ENCODE data around the gene SRCAP. TPM values are rescaled to one million over a fixed set of nuclear protein-coding genes. Genes with fewer than 3 reads are reported as not detected.

Gene SRCAP
- total and polyA plus RNA-seq, 2 of the 8 experiments (the other 6 are each of a cell fraction or from before 2014, with no cell fraction given): 5.5 to 54.3 TPM

DNA sequence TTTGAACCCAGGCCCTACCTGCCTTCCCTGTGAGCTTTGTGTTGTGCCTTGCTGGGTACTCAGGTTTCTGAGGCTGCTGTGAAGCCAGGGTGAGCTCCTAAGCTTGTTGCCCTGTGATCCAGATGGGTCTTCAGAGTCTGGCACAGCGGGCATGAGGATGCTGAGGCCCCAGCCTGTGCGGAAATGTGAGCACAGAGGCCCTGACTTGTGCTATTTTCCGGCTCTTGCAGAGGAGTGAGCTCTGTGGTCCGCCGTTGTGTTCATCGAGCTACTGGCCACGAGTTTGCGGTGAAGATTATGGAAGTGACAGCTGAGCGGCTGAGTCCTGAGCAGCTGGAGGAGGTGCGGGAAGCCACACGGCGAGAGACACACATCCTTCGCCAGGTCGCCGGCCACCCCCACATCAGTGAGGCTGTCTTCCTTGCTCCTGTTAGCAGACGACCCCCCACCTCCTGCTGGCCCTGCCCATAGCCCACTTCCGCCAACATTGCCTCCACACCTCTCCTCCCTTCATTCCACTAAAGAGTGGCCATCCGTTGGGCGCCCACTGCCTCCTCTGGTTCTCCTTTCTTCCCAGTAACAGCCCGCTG is 52.0 kb downstream of the SRCAP start:
- WGBS, 2 experiments (ENCODE audit: extremely low coverage in 1 of 2, insufficient coverage in 1 of 2, insufficient read length in 1 of 2, insufficient replicate concordance in 2 of 2, low coverage in 1 of 2, low lambda C conversion rate in 2 of 2, missing lambda C conversion rate in 1 of 2): 93% methylated on average over 20 of the region's 20 CpGs; no CpG with 5 or more reads in 1 of the 2 experiments
- H4K8ac ChIP-seq (ENCODE audit: extremely low read depth, insufficient read depth, low read length): no peak overlapping the region; the same call in none of the 2 replicates
- H3K4me2 ChIP-seq (ENCODE audit: insufficient read depth in 1 of 2, low read depth in 2 of 2, low read length in 2 of 2): no peak overlapping the region
- no peak overlapping the region for H3K56ac ChIP-seq (replicated peaks; ENCODE audit: insufficient read length, low read depth, low read length)
- peaks cover 0 to 15% of the 10 kb centered on the region in 2 experiments; a peak in 2 of 4 replicates for H3K79me2 ChIP-seq (ENCODE audit: control insufficient read depth in 1 of 2, insufficient read depth in 2 of 2, low read length in 2 of 2)
- FAIRE-seq (no peak), DNase-seq (ENCODE audit: low read depth in 1 of 2, low spot score in 2 of 2) (no peak)
- 0 out of 7 replicates have a peak overlapping the region, but pooled peaks of 1 of the 4 experiments have one; percentile 17 for H3K9ac ChIP-seq (replicated peaks in 1 of 4; ENCODE audit: extremely low read depth in 1 of 4, low read depth in 3 of 4, low read length in 3 of 4)
- H3K79me1 ChIP-seq (ENCODE audit: low read depth, low read length): peaks cover 8% of the 10 kb centered on the region; the same call in 1 of the 2 replicates
- H3K4me3 ChIP-seq (ENCODE audit: extremely low read depth in 1 of 4, insufficient read depth in 2 of 4, low read depth in 3 of 4, low read length in 4 of 4): no peak overlapping the region
- no peak overlapping the region for H2BK120ac ChIP-seq (replicated peaks; ENCODE audit: low read depth, low read length)
- H3K4me1 ChIP-seq (replicated peaks in 1 of 4; ENCODE audit: control insufficient read depth in 3 of 4, insufficient read depth in 4 of 4, low read length in 3 of 4): peaks cover 0 to 4% (median 0%) of the 10 kb centered on the region in 4 experiments; a peak in 2 of 7 replicates
- no peak overlapping the region for H3K18ac ChIP-seq (ENCODE audit: extremely low read depth, low read length)
- no peaks in the 10 kb centered on the region for H3K9me3 ChIP-seq (ENCODE audit: insufficient read depth in 2 of 2, low read depth in 1 of 2, low read length in 1 of 2)
- peaks cover 3 to 7% of the 10 kb centered on the region in 2 experiments for H4K20me1 ChIP-seq (replicated peaks in 1 of 2; ENCODE audit: control insufficient read depth in 1 of 2, insufficient read depth in 2 of 2, low read length in 2 of 2)
- H2AK5ac ChIP-seq (ENCODE audit: low read depth, low read length): no peak overlapping the region
- CTCF ChIA-PET (ENCODE audit: partially characterized antibody): interaction anchor here (0.6 to 1.4 kb wide), 2 partner anchors 9 to 63 kb away, joined by 3 read pairs; no protein-coding TSS in a partner anchor
- H2BK12ac ChIP-seq (ENCODE audit: low read depth, low read length): no peak overlapping the region
- H3K23ac ChIP-seq (ENCODE audit: insufficient read length): no peak overlapping the region
- peaks cover 6 to 24% (median 20%) of the 10 kb centered on the region in 4 experiments; a peak in 5 of 8 replicates for H3K36me3 ChIP-seq (ENCODE audit: control insufficient read depth in 2 of 4, insufficient read depth in 4 of 4, low read length in 3 of 4)
- H2AFZ ChIP-seq (ENCODE audit: low read length): no peak overlapping the region
- no peak overlapping the region for H2BK5ac ChIP-seq (ENCODE audit: low read depth, low read length)
- H3K4ac ChIP-seq (replicated peaks; ENCODE audit: insufficient read length, low read depth, low read length): no peak overlapping the region
- H4K91ac ChIP-seq (replicated peaks; ENCODE audit: insufficient read length, low read length): no peak overlapping the region
- H3K14ac ChIP-seq (ENCODE audit: insufficient read length): no peak overlapping the region
- H3K27me3 ChIP-seq (replicated peaks in 1 of 4; ENCODE audit: control insufficient read depth in 3 of 4, extremely low read depth in 1 of 4, insufficient read depth in 3 of 4, low read length in 3 of 4): no peaks in the 10 kb centered on the region
- H2BK15ac ChIP-seq (ENCODE audit: low read length): no peak overlapping the region
- H2BK20ac ChIP-seq (ENCODE audit: low read length): no peak overlapping the region
- H3K23me2 ChIP-seq (ENCODE audit: low read depth, low read length): peaks cover 7% of the 10 kb centered on the region; the same call in 1 of the 2 replicates
- H3K27ac ChIP-seq (ENCODE audit: low read depth, low read length): no peak overlapping the region
- POLR2A ChIA-PET (ENCODE audit: partially characterized antibody): interaction anchor here (0.9 to 7.1 kb wide), 9 partner anchors 10 to 187 kb away, joined by 3 to 92 read pairs (median 5); partner anchors contain the start of genes CFAP119 and RNF40
- H4K5ac ChIP-seq (ENCODE audit: insufficient read length, low read depth, low read length): no peak overlapping the region
- TF ChIP-seq TAF7 (optimal IDR thresholded peaks at IDR 0.05; ENCODE audit: borderline replicate concordance, low read depth, low read length): no peak
- no peak for TF ChIP-seq CBX5 (IDR thresholded peaks at IDR 0.05; ENCODE audit: low read depth, low read length)
- TF ChIP-seq JUN (IDR thresholded peaks at IDR 0.05; ENCODE audit: low read depth, low read length): no peak
- no peak for TF ChIP-seq SIRT6 (IDR thresholded peaks at IDR 0.05; ENCODE audit: low read length)
- no peak for TF ChIP-seq EP300 (IDR thresholded peaks at IDR 0.05; ENCODE audit: borderline replicate concordance in 1 of 2, low read depth in 2 of 2, low read length in 2 of 2)
- TF ChIP-seq, protein P1, sequence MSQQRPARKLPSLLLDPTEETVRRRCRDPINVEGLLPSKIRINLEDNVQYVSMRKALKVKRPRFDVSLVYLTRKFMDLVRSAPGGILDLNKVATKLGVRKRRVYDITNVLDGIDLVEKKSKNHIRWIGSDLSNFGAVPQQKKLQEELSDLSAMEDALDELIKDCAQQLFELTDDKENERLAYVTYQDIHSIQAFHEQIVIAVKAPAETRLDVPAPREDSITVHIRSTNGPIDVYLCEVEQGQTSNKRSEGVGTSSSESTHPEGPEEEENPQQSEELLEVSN (IDR thresholded peaks at IDR 0.05): no peak
- TF ChIP-seq TBP (IDR thresholded peaks at IDR 0.05; ENCODE audit: low read depth, low read length): no peak
- no peak for TF ChIP-seq KDM5A (IDR thresholded peaks at IDR 0.05; ENCODE audit: low read length)
- no peak for TF ChIP-seq EGR1 (IDR thresholded peaks at IDR 0.05; ENCODE audit: borderline replicate concordance, low read depth, low read length)
- no peak for TF ChIP-seq RXRA (IDR thresholded peaks at IDR 0.05; ENCODE audit: insufficient read depth, low read depth, low read length)
- no peak for TF ChIP-seq SUZ12 (IDR thresholded peaks at IDR 0.05; ENCODE audit: low read length)
- TF ChIP-seq TEAD4 (IDR thresholded peaks at IDR 0.05; ENCODE audit: low read depth, low read length): no peak

Measured in H1 (cell line).